IgD-negative memory B cell (primary cell): ENCODE results near the gene DEFB131B. TPM values are rescaled to one million over a fixed set of nuclear protein-coding genes. Genes with fewer than 3 reads are reported as not detected.

Source experiments
- H3K27ac Mint-ChIP-seq, 3 donors: one replicate each; pipeline ENCODE4 v1.8.0; 2020 to 2022; ENCODE audit warnings: mild to moderate bottlenecking in 3 of 3, mixed read lengths in 3 of 3, moderate library complexity in 1 of 3
- H3K27me3 Mint-ChIP-seq: one replicate; pipeline ENCODE4 v1.8.0; 2021; ENCODE audit warnings: mixed read lengths
- H3K36me3 Mint-ChIP-seq: one replicate; pipeline ENCODE4 v1.8.0; 2020; ENCODE audit warnings: mild to moderate bottlenecking, mixed read lengths
- H3K4me1 Mint-ChIP-seq, 3 donors: one replicate each; pipeline ENCODE4 v1.8.0; 2020 to 2022; ENCODE audit warnings: mixed read lengths in 3 of 3, mild to moderate bottlenecking in 1 of 3
- H3K4me3 Mint-ChIP-seq, 4 donors: one replicate each; pipeline ENCODE4 v1.8.0; 2020 to 2022; ENCODE audit warnings: mild to moderate bottlenecking in 4 of 4, mixed read lengths in 4 of 4, moderate library complexity in 3 of 4
- H3K9me3 Mint-ChIP-seq, 3 donors: one replicate each; pipeline ENCODE4 v1.8.0; 2020 to 2021; ENCODE audit warnings: mixed read lengths in 3 of 3, mild to moderate bottlenecking in 1 of 3
- polyA plus RNA-seq: library from polyadenylated mRNA; unstranded; fragments of 300-500 nt; fragmentation: Illumina TruSeq; gene quantifications from one replicate; pipeline ENCODE4 v1.2.3, GENCODE V29; 2021

Gene DEFB131B
- polyA plus RNA-seq, 1 donor from 2014 or later = not detected

DNA sequence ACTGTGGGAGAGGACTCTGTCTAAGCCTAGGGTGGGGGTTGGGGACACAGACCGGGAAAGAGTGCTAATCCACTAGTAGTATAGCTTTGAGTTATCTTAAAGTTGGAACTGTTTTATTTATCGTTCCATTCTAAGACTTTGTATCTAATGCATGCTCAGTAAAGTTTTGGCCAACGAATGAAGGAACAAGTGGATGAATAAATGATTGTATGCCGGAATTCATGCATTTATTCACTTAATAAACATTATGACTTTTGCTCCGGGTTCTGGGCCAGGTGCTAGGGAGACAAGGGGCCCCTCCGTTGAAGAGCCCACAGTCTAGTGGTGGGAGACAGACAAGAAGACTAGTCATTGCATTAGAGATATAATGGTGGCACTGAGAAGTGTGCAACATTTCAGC lies 51.2 kb downstream of the DEFB131B start:
- peak overlapping the region; percentile 94 to 100 (median 96) for H3K4me3 Mint-ChIP-seq
- H3K36me3 Mint-ChIP-seq = no peaks in the 10 kb centered on the region
- no peaks in the 10 kb centered on the region for H3K27me3 Mint-ChIP-seq
- peaks cover 39 to 55% (median 44%) of the 10 kb centered on the region in 3 donors for H3K4me1 Mint-ChIP-seq
- no peaks in the 10 kb centered on the region for H3K9me3 Mint-ChIP-seq
- peak overlapping the region; percentile 92 to 98 (median 96) for H3K27ac Mint-ChIP-seq

DNA sequence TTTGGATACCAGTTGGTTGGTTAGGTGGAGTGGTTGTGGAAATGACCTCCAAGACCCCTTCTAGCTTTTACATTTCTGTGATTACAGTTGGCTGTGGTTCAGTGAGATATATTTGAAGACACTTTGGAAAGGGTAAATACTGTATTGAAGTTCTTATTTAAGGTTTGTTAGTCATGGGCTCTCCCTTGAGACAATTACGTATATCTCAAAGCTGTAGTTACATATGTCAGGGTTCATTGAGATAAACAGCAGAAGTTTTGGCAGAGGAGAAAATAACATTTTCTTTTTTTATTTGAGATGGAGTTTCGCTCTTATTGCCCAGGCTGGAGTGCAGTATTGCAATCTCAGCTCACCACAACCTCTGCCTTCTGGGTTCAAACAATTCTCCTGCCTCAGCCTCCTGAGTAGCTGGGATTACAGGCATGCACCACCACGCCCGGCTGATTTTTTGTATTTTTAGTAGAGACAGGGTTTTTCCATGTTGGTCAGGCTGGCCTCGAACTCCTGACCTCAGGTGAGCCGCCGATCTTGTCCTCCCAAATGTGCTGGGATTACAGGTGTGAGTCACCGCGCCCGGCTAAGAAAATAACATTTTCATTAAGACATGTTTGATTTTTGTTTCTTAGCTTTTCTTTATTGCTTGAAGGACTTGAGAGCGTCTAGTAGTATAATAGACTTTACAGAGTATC lies 52.4 kb downstream of the DEFB131B start:
- Mint-ChIP-seq H3K27me3 (no peaks in the 10 kb centered on the region), H3K36me3 (no peaks in the 10 kb centered on the region), H3K4me1 (peaks cover 41 to 57% (median 49%) of the 10 kb centered on the region in 3 donors), H3K27ac (peak overlapping the region; percentile 25 to 39 (median 27)), H3K4me3 (peak overlapping the region; percentile 94 to 100 (median 96)), H3K9me3 (no peaks in the 10 kb centered on the region)

DNA sequence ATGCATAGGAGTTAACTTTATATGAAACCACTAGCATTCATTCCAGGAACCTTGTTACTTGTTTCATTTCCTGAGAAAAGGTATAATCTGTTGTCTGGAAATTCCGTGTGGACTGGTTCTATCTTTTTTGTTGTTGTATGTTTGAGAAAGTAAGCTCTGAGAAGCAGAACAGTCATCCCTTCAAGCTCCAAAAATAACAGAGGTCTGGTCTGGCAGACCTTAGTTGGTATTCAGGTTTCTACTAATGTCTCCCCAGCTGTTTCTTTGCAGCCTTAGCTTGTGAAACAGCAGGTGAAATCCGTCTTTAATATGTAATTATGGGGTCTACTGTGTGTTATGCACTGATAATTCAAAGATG lies 53.0 kb downstream of the DEFB131B start:
- Mint-ChIP-seq H3K27ac (peak overlapping the region in 2 of 3 donors; percentile 10 to 27), H3K4me1 (peaks cover 41 to 57% (median 49%) of the 10 kb centered on the region in 3 donors), H3K27me3 (no peaks in the 10 kb centered on the region), H3K36me3 (no peaks in the 10 kb centered on the region), H3K9me3 (no peaks in the 10 kb centered on the region), H3K4me3 (peak overlapping the region in 3 of 4 donors; percentile 30 to 100 (median 94))

DNA sequence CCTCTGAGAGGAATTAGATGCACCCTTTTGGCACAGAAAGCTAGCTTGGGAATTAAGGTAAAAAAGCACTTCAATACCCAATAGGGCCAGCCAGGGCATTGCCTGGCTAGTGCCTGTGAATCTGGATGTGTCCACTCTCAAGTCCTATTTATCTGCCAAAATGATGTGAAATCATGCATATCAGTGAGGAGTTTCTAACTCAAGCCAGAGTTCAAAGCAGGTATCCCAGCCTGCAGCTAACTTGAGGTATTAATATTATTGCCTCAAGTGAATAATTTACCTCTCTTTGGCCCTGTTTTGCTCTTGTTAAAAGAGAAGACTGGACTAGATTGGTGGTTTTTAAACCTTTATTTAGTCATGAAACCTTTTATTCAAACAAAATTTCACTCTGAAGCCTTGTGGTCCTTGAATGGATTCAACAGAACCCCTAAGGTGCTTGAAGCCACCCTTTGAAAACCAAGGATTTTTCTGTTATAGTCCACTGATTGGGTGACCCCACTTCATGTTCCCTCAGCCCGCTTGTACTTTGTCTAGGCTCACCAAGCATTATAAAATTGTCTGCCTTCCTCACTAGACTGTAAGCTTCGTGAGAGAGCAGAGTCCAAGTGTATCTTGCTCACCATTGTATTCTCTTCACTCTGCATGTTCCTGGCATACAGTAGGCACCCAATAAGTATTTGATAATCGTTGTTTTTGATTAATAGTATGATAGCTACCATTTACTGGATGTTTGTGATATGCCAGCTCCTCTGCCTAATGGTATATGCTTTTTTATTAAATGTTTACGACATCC lies 55.1 kb downstream of the DEFB131B start:
- Mint-ChIP-seq H3K9me3 (no peaks in the 10 kb centered on the region), H3K36me3 (no peaks in the 10 kb centered on the region), H3K4me1 (peaks cover 40 to 52% (median 51%) of the 10 kb centered on the region in 3 donors), H3K4me3 (peak overlapping the region in 2 of 4 donors; percentile 58 to 84), H3K27ac (peak overlapping the region in 1 of 3 donors; percentile 70), H3K27me3 (no peaks in the 10 kb centered on the region)

Other genes starting within 250 kb of the DEFB131B start
- gene DEFB108B, start 45.3 kb upstream of the DEFB131B start, polyA plus RNA-seq = not detected
- 3.3 TPM for gene XNDC1N, start 50.1 kb downstream of the DEFB131B start, polyA plus RNA-seq
- 13.6 TPM for gene RNF121, start 50.6 kb downstream of the DEFB131B start, polyA plus RNA-seq
- 41.5 TPM for gene IL18BP, start 120.5 kb downstream of the DEFB131B start, polyA plus RNA-seq
- 66.6 TPM for gene NUMA1, start 202.1 kb downstream of the DEFB131B start, polyA plus RNA-seq
- 4.1 TPM for gene LRRC51, start 202.4 kb downstream of the DEFB131B start, polyA plus RNA-seq
- 111 TPM for gene LAMTOR1, start 224.8 kb downstream of the DEFB131B start, polyA plus RNA-seq
- not detected for gene TOMT, start 227.5 kb downstream of the DEFB131B start, polyA plus RNA-seq
- gene ANAPC15, start 234.2 kb downstream of the DEFB131B start, polyA plus RNA-seq = 68.5 TPM